Heart right ventricle (tissue), 16 donors: Measurements from ENCODE around the gene AMER2. TPM values are rescaled to one million over a fixed set of nuclear protein-coding genes. Genes with fewer than 3 reads are reported as not detected.
"Not testable (repeated sequence)": the region's sequence is repeated elsewhere in the genome, so short reads cannot be mapped to it uniquely, and the experiment has no call there.

ENCODE experiments used
- ATAC-seq, 8 donors: fragments of 200-7000 bp; cut with Tn5 transposase; one replicate each; pipeline ENCODE4 v1.9.1; 2020; ENCODE audit warnings: mild to moderate bottlenecking in 8 of 8, moderate library complexity in 8 of 8, moderate number of reproducible peaks in 1 of 8
- DNase-seq, 2 donors: peaks; one replicate each; pipeline ENCODE4 v3.0.0-alpha.2; 2020
- H3K27ac ChIP-seq, 10 donors: fragments of 200-600 bp; sonication (generic) in 2 of 10; one replicate each; pipeline versions ENCODE4 v1.5.0 to v1.8.0; 2020 to 2022; ENCODE audit warnings: mild to moderate bottlenecking in 3 of 10
- H3K27me3 ChIP-seq, 7 donors: fragments of 200-600 bp; one replicate each; pipeline ENCODE4 v1.8.0; 2021 to 2022; ENCODE audit warnings: mild to moderate bottlenecking in 2 of 7
- H3K36me3 ChIP-seq, 9 donors: fragments of 200-600 bp; sonication (generic) in 1 of 9; one replicate each; pipeline versions ENCODE4 v1.5.0 to v1.8.0; 2020 to 2022; ENCODE audit warnings: mild to moderate bottlenecking in 2 of 9
- H3K4me1 ChIP-seq, 9 donors: fragments of 200-600 bp; sonication (generic) in 1 of 9; one replicate each; pipeline versions ENCODE4 v1.5.0 to v1.8.0; 2020 to 2022; ENCODE audit warnings: mild to moderate bottlenecking in 4 of 9
- H3K4me3 ChIP-seq, 10 donors: fragments of 200-600 bp; sonication (generic) in 2 of 10; one replicate each; pipeline versions ENCODE4 v1.5.0 to v1.8.0; 2020 to 2022; ENCODE audit warnings: mild to moderate bottlenecking in 7 of 10, moderate library complexity in 2 of 10
- H3K9me3 ChIP-seq, 11 donors: fragments of 200-600 bp in 10 of 11; sonication (generic) in 2 of 11; one replicate each; pipeline versions ENCODE4 v1.5.0 to v1.8.0; 2013 to 2022; ENCODE audit warnings: mild to moderate bottlenecking in 2 of 11, control low read depth in 1 of 11, moderate library complexity in 1 of 11
- CTCF ChIP-seq, 9 donors: fragments of 200-600 bp; sonication (generic) in 2 of 9; IDR thresholded peaks; one replicate each; pipeline versions ENCODE4 v1.5.0 to v1.8.0; 2021 to 2022; ENCODE audit warnings: antibody characterized with exemption in 9 of 9, mild to moderate bottlenecking in 5 of 9, moderate library complexity in 1 of 9
- WGBS, 2 donors: extraction: QIAGEN DNeasy Blood & Tissue Kit; methylation state at CpG; one replicate each; pipeline ENCODE4 v1.1.7; 2013; ENCODE audit warnings: inconsistent platforms in 1 of 2; 5-methylcytosine and 5-hydroxymethylcytosine counted together
- intact Hi-C, 10 donors: fragments of 100-400 bp; cut with DNase I; formaldehyde crosslinking; loops; one replicate each; pipeline versions ENCODE4 v1.11.1 to v1.14.2; 2022
- polyA plus RNA-seq, 2 donors: library from polyadenylated mRNA; stranded (reverse); fragments of 200-250 nt; gene quantifications; one replicate each; pipeline ENCODE4 v1.2.3, GENCODE V29; 2013
- total RNA-seq, 10 donors: library from RNA; stranded (reverse); fragmentation: NEBNext Ultra II Directional in 3 of 10; extraction: Animal tissue kit (Norgen Biotek cat#: 25700) in 3 of 10; gene quantifications; one replicate each; pipeline versions ENCODE4 v1.2.1 to v1.2.4, GENCODE V29; 2021 to 2023
- donor health status: Arrhythmogenic right ventricular cardiomyopathy.
- donor health status: ischemic (EF 13 %, LVEDD 7.1; RV severe dilation, severe dysfunction).
- donor health status: healthy with polysubstance abuse.
- donor health status: DM: no; HTN: yes; CAD: no.
- donor health status: DM: no; HTN: no; CAD: no.
- donor health status: ischemic (EF 25% LVEDD 6.9; RV normal size, moderate dysfunction).
- donor health status: ischemic (EF 25% LVEDD 5.7; RV mildly dilated, moderate dysfunction).
- donor health status: healthy.
- donor health status: DM: yes; HTN: yes; CAD: no.
- donor health status: Ischemic cardiomyopathy.
- donor health status: ischemic (EF 35%, LVEDD 5.7; RV mildly dilated, moderate dysfunction).
- donor health status: nonischemic (EF 11% LVEDD 7.7; RV severe dilation, severe dysfunction).
- donor health status: DM: yes; HTN: yes; CAD: no.
- donor health status: PGD.
- donor health status: ischemic (EF 29% LVEDD 5.4; RV normal size, mild dysfunction).
- donor health status: nonischemic (EF 23%, LVEDD 6.1; RV moderate dilation, normal function).

The AMER2 gene
- total and polyA plus RNA-seq, 12 donors = not detected

- intact Hi-C loops = no loop called here
- no peaks in the 10 kb centered on the region for H3K36me3 ChIP-seq
- 85 to 89% methylated on average over 3 of the region's 3 CpGs for WGBS, 2 donors
- H3K4me1 ChIP-seq = peaks cover 0 to 11% (median 8%) of the 10 kb centered on the region in 9 donors
- no peak for DNase-seq
- no peak overlapping the region for H3K4me3 ChIP-seq
- no peak for ATAC-seq
- no peaks in the 10 kb centered on the region for H3K9me3 ChIP-seq
- H3K27me3 ChIP-seq = peaks cover 10 to 80% (median 60%) of the 10 kb centered on the region in 7 donors
- no peak for TF ChIP-seq CTCF (IDR thresholded peaks at IDR 0.05)
- no peak overlapping the region for H3K27ac ChIP-seq
Observed at GRCh38 chr13:25167382-25168174, 4.5 kb downstream of the AMER2 start.

GRCh38 chr13:25166306-25166705 is 5.8 kb downstream of the AMER2 start:
- H3K36me3 ChIP-seq = no peaks in the 10 kb centered on the region
- intact Hi-C loops = no loop called here
- peaks cover 8 to 72% (median 47%) of the 10 kb centered on the region in 7 donors for H3K27me3 ChIP-seq
- TF ChIP-seq CTCF (IDR thresholded peaks at IDR 0.05) = no peak
- no peak for DNase-seq
- no peak overlapping the region for H3K27ac ChIP-seq
- no peak for ATAC-seq
- 77 to 79% methylated on average over 3 of the region's 3 CpGs for WGBS, 2 donors
- peaks cover 0 to 2% (median under 1%) of the 10 kb centered on the region in 9 donors for H3K4me1 ChIP-seq
- no peak overlapping the region for H3K4me3 ChIP-seq
- H3K9me3 ChIP-seq = no peaks in the 10 kb centered on the region

GRCh38 chr13:25165663-25166062 is 6.4 kb downstream of the AMER2 start:
- H3K4me3 ChIP-seq = no peak overlapping the region
- no peaks in the 10 kb centered on the region for H3K4me1 ChIP-seq
- H3K9me3 ChIP-seq = no peaks in the 10 kb centered on the region
- DNase-seq (no peak), ATAC-seq (no peak)
- intact Hi-C loops = no loop called here
- H3K36me3 ChIP-seq = no peaks in the 10 kb centered on the region
- H3K27ac ChIP-seq = no peak overlapping the region
- H3K27me3 ChIP-seq = peaks cover 2 to 72% (median 41%) of the 10 kb centered on the region in 7 donors
- WGBS, 2 donors = 52 to 66% methylated on average over 6 of the region's 6 CpGs
- TF ChIP-seq CTCF (IDR thresholded peaks at IDR 0.05) = no peak

- intact Hi-C loops, ATAC-seq: not testable (repeated sequence)
Observed at GRCh38 chr13:25165163-25165562, 6.9 kb downstream of the AMER2 start.

GRCh38 chr13:25157681-25158080 is 14.4 kb downstream of the AMER2 start:
- Histone ChIP-seq H3K9me3 (no peaks in the 10 kb centered on the region), H3K27ac (no peak overlapping the region), H3K4me3 (no peak overlapping the region), H3K4me1 (no peaks in the 10 kb centered on the region), H3K27me3 (peaks cover 0 to 29% (median 7%) of the 10 kb centered on the region in 7 donors), H3K36me3 (no peaks in the 10 kb centered on the region)
- DNase-seq (no peak), ATAC-seq (no peak)
- intact Hi-C loops = no loop called here
- WGBS, 2 donors = 60 to 77% methylated on average over 2 of the region's 2 CpGs
- no peak for TF ChIP-seq CTCF (IDR thresholded peaks at IDR 0.05)

More at GRCh38 chr13:25165163-25165562, 6.9 kb downstream of the AMER2 start:
- H3K4me1 ChIP-seq, DNase-seq, H3K27ac ChIP-seq, H3K36me3 ChIP-seq, H3K9me3 ChIP-seq, H3K4me3 ChIP-seq: not testable (repeated sequence)
- H3K27me3 ChIP-seq = peaks cover 0 to 68% (median 36%) of the 10 kb centered on the region in 7 donors
- WGBS, 2 donors = 20 to 23% methylated on average over 5 of the region's 5 CpGs
